PC-3 (cell line): Measurements from ENCODE around the gene HHIP.

Experiments used
- EZH2 ChIP-seq: fragments of 300-600 bp; sonication (generic); IDR thresholded peaks from one replicate; pipeline ENCODE4 v1.6.1; 2017; ENCODE audit warnings: antibody characterized with exemption, mild to moderate bottlenecking, low read length; ENCODE audit not compliant: unreplicated experiment
- EZH2phosphoT487 ChIP-seq: fragments of 300-600 bp; sonication (generic); IDR thresholded peaks from 2 replicates; pipeline ENCODE4 v1.6.1; 2018; ENCODE audit warnings: mild to moderate bottlenecking, antibody characterized with exemption, low read length, borderline replicate concordance
- TF ChIP-seq, protein P1 (sequence below): fragments of 300-600 bp; sonication (generic); conservative IDR thresholded peaks from 2 replicates; pipeline ENCODE4 v1.5.1; 2017; ENCODE audit warnings: antibody characterized with exemption, low read depth, mild to moderate bottlenecking, low read length

DNA sequence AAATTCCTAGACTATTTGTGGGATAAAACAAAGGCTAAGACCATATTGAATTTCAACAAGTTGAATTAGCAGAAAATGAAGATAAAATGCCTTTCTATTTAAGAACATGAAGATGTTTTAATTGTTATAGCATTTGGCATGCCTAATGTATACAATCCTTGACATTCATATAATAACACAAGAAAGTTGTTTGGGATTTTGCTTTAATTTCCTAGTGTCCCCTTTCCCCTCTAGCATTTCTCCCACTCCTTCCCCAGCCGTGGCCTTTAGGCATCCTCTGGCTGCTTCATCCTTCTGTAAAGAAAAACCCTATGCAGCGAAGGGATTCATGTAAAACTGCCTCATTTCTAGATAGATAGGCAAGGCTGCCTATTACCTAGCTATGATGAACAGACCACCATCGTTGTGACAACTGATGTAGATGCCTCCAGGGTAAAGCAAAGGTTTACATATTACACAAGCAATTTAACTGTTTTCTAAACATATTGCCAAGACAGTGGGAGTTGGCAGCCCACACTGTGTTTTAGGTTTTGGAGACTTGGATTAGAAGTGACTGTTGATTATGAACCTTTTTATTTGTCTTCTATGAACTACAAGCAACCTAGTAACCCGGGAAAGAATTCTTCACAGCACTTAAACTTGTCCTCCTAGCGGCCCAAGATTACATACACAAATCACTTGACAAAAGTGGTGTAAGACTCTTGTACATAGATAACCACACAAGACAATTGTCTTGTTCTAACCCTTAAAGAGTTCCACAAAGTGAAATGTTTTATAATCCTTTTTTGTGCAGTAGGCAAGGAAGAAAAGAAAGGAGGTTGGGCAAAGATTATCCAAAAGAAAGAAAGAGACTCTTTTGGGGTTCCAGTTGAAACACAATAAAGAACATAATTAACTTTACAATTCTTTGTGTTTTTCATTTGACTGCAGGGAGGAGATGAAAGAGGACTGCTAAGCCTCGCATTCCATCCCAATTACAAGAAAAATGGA lies 59.9 kb downstream of the HHIP start:
- TF ChIP-seq, protein P1, sequence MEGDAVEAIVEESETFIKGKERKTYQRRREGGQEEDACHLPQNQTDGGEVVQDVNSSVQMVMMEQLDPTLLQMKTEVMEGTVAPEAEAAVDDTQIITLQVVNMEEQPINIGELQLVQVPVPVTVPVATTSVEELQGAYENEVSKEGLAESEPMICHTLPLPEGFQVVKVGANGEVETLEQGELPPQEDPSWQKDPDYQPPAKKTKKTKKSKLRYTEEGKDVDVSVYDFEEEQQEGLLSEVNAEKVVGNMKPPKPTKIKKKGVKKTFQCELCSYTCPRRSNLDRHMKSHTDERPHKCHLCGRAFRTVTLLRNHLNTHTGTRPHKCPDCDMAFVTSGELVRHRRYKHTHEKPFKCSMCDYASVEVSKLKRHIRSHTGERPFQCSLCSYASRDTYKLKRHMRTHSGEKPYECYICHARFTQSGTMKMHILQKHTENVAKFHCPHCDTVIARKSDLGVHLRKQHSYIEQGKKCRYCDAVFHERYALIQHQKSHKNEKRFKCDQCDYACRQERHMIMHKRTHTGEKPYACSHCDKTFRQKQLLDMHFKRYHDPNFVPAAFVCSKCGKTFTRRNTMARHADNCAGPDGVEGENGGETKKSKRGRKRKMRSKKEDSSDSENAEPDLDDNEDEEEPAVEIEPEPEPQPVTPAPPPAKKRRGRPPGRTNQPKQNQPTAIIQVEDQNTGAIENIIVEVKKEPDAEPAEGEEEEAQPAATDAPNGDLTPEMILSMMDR: no peak
- TF ChIP-seq EZH2phosphoT487 (no peak), EZH2 (no peak)
